Measurements from ENCODE around the gene CHM.

DNA sequence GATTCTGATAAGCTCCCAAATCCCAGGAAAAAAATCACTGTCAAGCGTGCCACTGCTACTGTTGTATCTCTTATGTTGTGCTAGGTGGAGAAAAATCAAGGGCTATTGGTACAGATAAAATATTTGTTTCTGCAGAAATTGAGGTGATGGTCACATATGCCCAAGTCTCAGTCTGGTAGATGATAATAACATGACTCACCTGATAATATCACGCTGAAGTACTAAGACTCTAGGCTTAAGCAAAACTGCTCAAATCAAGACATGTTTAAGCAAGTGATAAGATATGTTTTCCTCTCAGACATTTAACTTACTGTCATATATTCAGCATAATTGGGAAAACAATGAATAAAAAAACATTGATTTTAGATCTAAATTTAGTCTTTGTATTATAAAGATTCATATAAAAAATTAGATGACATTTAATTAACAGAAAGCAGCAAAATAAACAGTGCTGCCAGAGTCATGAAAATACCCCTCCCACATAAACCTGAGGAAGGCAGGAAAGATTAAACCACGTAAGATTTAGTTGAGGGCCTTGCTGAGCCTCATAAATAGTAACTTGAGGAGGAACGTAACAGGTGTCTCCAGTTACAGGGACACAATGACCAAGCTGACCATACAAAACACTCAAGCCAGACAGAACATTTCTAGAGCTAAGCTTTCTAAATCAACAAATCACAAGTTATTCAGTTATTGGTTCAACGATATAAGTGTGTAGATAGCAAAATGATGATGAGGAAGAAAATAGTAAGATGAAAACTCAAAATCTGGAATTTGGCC is 143.5 kb downstream of the CHM start:
- no peak for TF ChIP-seq PHF8 (conservative IDR thresholded peaks at IDR 0.05; ENCODE audit: low read depth, low read length)
- TF ChIP-seq, protein P1, sequence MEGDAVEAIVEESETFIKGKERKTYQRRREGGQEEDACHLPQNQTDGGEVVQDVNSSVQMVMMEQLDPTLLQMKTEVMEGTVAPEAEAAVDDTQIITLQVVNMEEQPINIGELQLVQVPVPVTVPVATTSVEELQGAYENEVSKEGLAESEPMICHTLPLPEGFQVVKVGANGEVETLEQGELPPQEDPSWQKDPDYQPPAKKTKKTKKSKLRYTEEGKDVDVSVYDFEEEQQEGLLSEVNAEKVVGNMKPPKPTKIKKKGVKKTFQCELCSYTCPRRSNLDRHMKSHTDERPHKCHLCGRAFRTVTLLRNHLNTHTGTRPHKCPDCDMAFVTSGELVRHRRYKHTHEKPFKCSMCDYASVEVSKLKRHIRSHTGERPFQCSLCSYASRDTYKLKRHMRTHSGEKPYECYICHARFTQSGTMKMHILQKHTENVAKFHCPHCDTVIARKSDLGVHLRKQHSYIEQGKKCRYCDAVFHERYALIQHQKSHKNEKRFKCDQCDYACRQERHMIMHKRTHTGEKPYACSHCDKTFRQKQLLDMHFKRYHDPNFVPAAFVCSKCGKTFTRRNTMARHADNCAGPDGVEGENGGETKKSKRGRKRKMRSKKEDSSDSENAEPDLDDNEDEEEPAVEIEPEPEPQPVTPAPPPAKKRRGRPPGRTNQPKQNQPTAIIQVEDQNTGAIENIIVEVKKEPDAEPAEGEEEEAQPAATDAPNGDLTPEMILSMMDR (IDR thresholded peaks at IDR 0.05; ENCODE audit: control extremely low read depth in 1 of 3, insufficient read depth in 1 of 3, low read depth in 1 of 3, low read length in 3 of 3), result no peak
- TF ChIP-seq EZH2 (IDR thresholded peaks at IDR 0.05; ENCODE audit: low read depth, low read length, severe bottlenecking), result no peak
